K562 (cell line): Measurements from ENCODE around the gene ULBP2. TPM values are rescaled to one million over a fixed set of nuclear protein-coding genes. Genes with fewer than 3 reads are reported as not detected.

Experiments
- CEBPZ ChIP-seq: fragments of 150-350 bp; IDR thresholded peaks from 2 replicates; pipeline ENCODE4 v1.6.1; 2014; ENCODE audit warnings: low read depth, mild to moderate bottlenecking, low read length, borderline replicate concordance
- HES1 ChIP-seq: fragments of 450-650 bp; IDR thresholded peaks from 2 replicates; pipeline ENCODE4 v1.6.1; 2016; ENCODE audit warnings: low read depth, mild to moderate bottlenecking, moderate library complexity
- HNRNPH1 ChIP-seq: fragments of 200-400 bp; formaldehyde crosslinking; optimal IDR thresholded peaks from 2 replicates; pipeline ENCODE3; 2017; ENCODE audit warnings: low read depth, mild to moderate bottlenecking, low read length, moderate library complexity
- LEF1 ChIP-seq: fragments of 450-650 bp; IDR thresholded peaks from 2 replicates; pipeline ENCODE4 v1.6.1; 2016; ENCODE audit warnings: mild to moderate bottlenecking
- PCBP2 ChIP-seq: fragments of 200-400 bp; formaldehyde crosslinking; IDR thresholded peaks from 2 replicates; pipeline ENCODE4 v1.6.1; 2018; ENCODE audit warnings: low read length, low read depth, mild to moderate bottlenecking, moderate library complexity; ENCODE audit not compliant: poor library complexity, severe bottlenecking
- REST ChIP-seq, 2 experiments: fragments of 450-650 bp; formaldehyde crosslinking in 1 of 2; IDR thresholded peaks; 2 replicates each; pipeline versions ENCODE4 v1.4.0 to v1.6.1; 2014 to 2020; ENCODE audit warnings: mild to moderate bottlenecking in 2 of 2, borderline replicate concordance in 1 of 2, low read depth in 1 of 2
- SMAD3 ChIP-seq: fragments of 450-650 bp; formaldehyde crosslinking; conservative IDR thresholded peaks from 2 replicates; pipeline ENCODE4 v1.4.0; 2020; ENCODE audit warnings: mild to moderate bottlenecking
- ZBTB5 ChIP-seq: fragments of 450-650 bp; IDR thresholded peaks from 2 replicates; pipeline ENCODE4 v1.6.1; 2017; ENCODE audit warnings: antibody characterized with exemption
- ZNF586 ChIP-seq: fragments of 450-650 bp; formaldehyde crosslinking; conservative IDR thresholded peaks from 2 replicates; pipeline ENCODE4 v1.4.0; 2020; ENCODE audit warnings: mild to moderate bottlenecking, moderate library complexity
- ZNF780A ChIP-seq: fragments of 250-450 bp; sonication (Bioruptor Pico); IDR thresholded peaks from 2 replicates; pipeline ENCODE4 v1.5.0; 2021; ENCODE audit warnings: mild to moderate bottlenecking
- polyA plus RNA-seq, 8 experiments: library from polyadenylated mRNA; depleted of rRNA in 4 of 8; stranded (reverse) in 5 of 8; unstranded in 3 of 8; fragments of >200 nt; fragmentation: Nextera tagmentation in 2 of 8; fragmentation: Illumina TruSeq in 1 of 8; extraction: Ambion mirVana in 2 of 8; extraction: Trizol in 1 of 8; gene quantifications; 2 replicates each; pipeline versions ENCODE4 v1.2.1 to v1.2.3, GENCODE V29; 2011 to 2014; ENCODE audit warnings: inconsistent platforms in 1 of 8, missing spikeins in 1 of 8
- total RNA-seq, 7 experiments: library from RNA; depleted of rRNA in 6 of 7; stranded (reverse); fragments of >200 nt in 6 of 7; fragmentation: Illumina TruSeq in 2 of 7; extraction: Trizol in 2 of 7; gene quantifications; 2 replicates each; pipeline versions ENCODE4 v1.2.1 to v1.2.3, GENCODE V29; 2011 to 2021; ENCODE audit warnings: low replicate concordance in 1 of 7

The ULBP2 gene
- total and polyA plus RNA-seq, 9 of the 15 experiments (the other 6 are each of a cell fraction or from before 2014, with no cell fraction given) = 0.50 to 5.3 (median 1.2) TPM

GRCh38 chr6:149925974-149926777 is 15.6 kb upstream of the ULBP2 start (continued):
- TF ChIP-seq ZNF780A (CRISPR knock-in tag) (no peak), REST (IDR thresholded peaks at IDR 0.05; ENCODE audit: borderline replicate concordance) (peak; percentile 88), REST (CRISPR knock-in tag; IDR thresholded peaks at IDR 0.05; ENCODE audit: low read depth) (no peak), ZNF586 (CRISPR knock-in tag) (no peak), ZBTB5 (no peak), SMAD3 (no peak), HNRNPH1 (no peak), PCBP2 (no peak), HES1 (no peak), LEF1 (no peak), CEBPZ (no peak)
